Mesenchymal stem cell (in vitro differentiated cells and primary cell): ENCODE data around the gene CNP. TPM values are rescaled to one million over a fixed set of nuclear protein-coding genes. Genes with fewer than 3 reads are reported as not detected.
A peak's percentile ranks its signal among the peaks of the same experiment; 100 is the strongest.

ENCODE experiments used
- DNase-seq: peaks from one replicate; pipeline ENCODE4 v3.0.0-alpha.2; 2013
- H2AFZ ChIP-seq: one replicate; pipeline ENCODE4 v1.6.1; 2013; ENCODE audit warnings: low read depth, mild to moderate bottlenecking, control low read depth, inconsistent platforms, low read length, moderate library complexity
- H2AK5ac ChIP-seq: 2 replicates; pipeline ENCODE4 v1.6.1; 2013; ENCODE audit warnings: low read length, moderate library complexity, mild to moderate bottlenecking, inconsistent platforms; ENCODE audit not compliant: severe bottlenecking
- H2BK120ac ChIP-seq: one replicate; pipeline ENCODE4 v1.6.1; 2013; ENCODE audit warnings: low read depth, mild to moderate bottlenecking, inconsistent platforms, low read length, moderate library complexity
- H2BK12ac ChIP-seq, 2 experiments: one replicate each; pipeline ENCODE4 v1.6.1; 2013; ENCODE audit warnings: inconsistent platforms in 2 of 2, low read length in 2 of 2, mild to moderate bottlenecking in 2 of 2, moderate library complexity in 2 of 2, control low read depth in 1 of 2
- H2BK15ac ChIP-seq: one replicate; pipeline ENCODE4 v1.6.1; 2013; ENCODE audit warnings: mild to moderate bottlenecking, low read depth, inconsistent platforms; ENCODE audit not compliant: poor library complexity, severe bottlenecking
- H2BK5ac ChIP-seq: 2 replicates; pipeline ENCODE4 v1.6.1; 2013; ENCODE audit warnings: low read depth, mild to moderate bottlenecking, low read length, control low read depth, inconsistent platforms; ENCODE audit not compliant: poor library complexity, severe bottlenecking
- H3K14ac ChIP-seq, 2 experiments: one replicate each; pipeline ENCODE4 v1.6.1; 2013; ENCODE audit warnings: inconsistent platforms in 2 of 2, low read length in 2 of 2, control low read depth in 1 of 2, mild to moderate bottlenecking in 1 of 2, moderate library complexity in 1 of 2
- H3K18ac ChIP-seq, 2 experiments: one replicate each; pipeline ENCODE4 v1.6.1; 2013; ENCODE audit warnings: inconsistent platforms in 2 of 2, low read length in 2 of 2, control low read depth in 1 of 2, low read depth in 1 of 2, mild to moderate bottlenecking in 1 of 2
- H3K23ac ChIP-seq, 2 experiments: one replicate each; pipeline ENCODE4 v1.6.1; 2013; ENCODE audit warnings: inconsistent platforms in 2 of 2, low read length in 2 of 2, mild to moderate bottlenecking in 2 of 2, moderate library complexity in 2 of 2, control low read depth in 1 of 2
- H3K27ac ChIP-seq: 2 replicates; pipeline ENCODE4 v1.5.1; 2013; ENCODE audit warnings: mild to moderate bottlenecking, moderate library complexity, low read length, control low read depth, inconsistent platforms; ENCODE audit not compliant: poor library complexity, severe bottlenecking
- H3K27me3 ChIP-seq, 2 experiments: 2 replicates each; pipeline versions ENCODE4 v1.6.1 to v1.7.0; 2013; ENCODE audit warnings: low read length in 2 of 2, mild to moderate bottlenecking in 2 of 2, moderate library complexity in 2 of 2, control low read depth in 1 of 2, inconsistent platforms in 1 of 2; ENCODE audit not compliant: control insufficient read depth in 1 of 2, insufficient read depth in 1 of 2
- H3K36me3 ChIP-seq, 2 experiments: 2 replicates each; pipeline versions ENCODE4 v1.6.1 to v1.7.0; 2013; ENCODE audit warnings: low read length in 2 of 2, control low read depth in 1 of 2, inconsistent platforms in 1 of 2, low read depth in 1 of 2, mild to moderate bottlenecking in 1 of 2; ENCODE audit not compliant: insufficient read depth in 2 of 2, control insufficient read depth in 1 of 2
- H3K4ac ChIP-seq, 2 experiments: one replicate each; pipeline ENCODE4 v1.6.1; 2013; ENCODE audit warnings: inconsistent platforms in 2 of 2, low read length in 2 of 2, mild to moderate bottlenecking in 2 of 2, moderate library complexity in 2 of 2, control low read depth in 1 of 2, low read depth in 1 of 2
- H3K4me1 ChIP-seq: 2 replicates; pipeline ENCODE4 v1.6.1; 2013; ENCODE audit warnings: low read depth, low read length, control low read depth; ENCODE audit not compliant: control insufficient read depth, insufficient read depth
- H3K4me2 ChIP-seq: 2 replicates; pipeline ENCODE4 v1.6.1; 2013; ENCODE audit warnings: low read length, mild to moderate bottlenecking, inconsistent platforms; ENCODE audit not compliant: poor library complexity, severe bottlenecking
- H3K4me3 ChIP-seq, 2 experiments: 2 replicates each; pipeline versions ENCODE4 v1.5.1 to v1.7.0; 2013; ENCODE audit warnings: low read length in 2 of 2, mild to moderate bottlenecking in 2 of 2, control low read depth in 1 of 2, low read depth in 1 of 2; ENCODE audit not compliant: insufficient read depth in 1 of 2
- H3K79me1 ChIP-seq: replicated peaks from 2 replicates; pipeline ENCODE4 v1.6.1; 2013; ENCODE audit warnings: mild to moderate bottlenecking, control low read depth, low read length, inconsistent platforms; ENCODE audit not compliant: poor library complexity, severe bottlenecking
- H3K9ac ChIP-seq: 2 replicates; pipeline ENCODE4 v1.7.0; 2013; ENCODE audit warnings: mild to moderate bottlenecking, low read length, moderate library complexity
- H3K9me3 ChIP-seq: 2 replicates; pipeline ENCODE4 v1.7.0; 2013; ENCODE audit warnings: mild to moderate bottlenecking, low read length; ENCODE audit not compliant: control insufficient read depth
- H4K8ac ChIP-seq: one replicate; pipeline ENCODE4 v1.6.1; 2013; ENCODE audit warnings: inconsistent platforms, mild to moderate bottlenecking, low read length, moderate library complexity
- H4K91ac ChIP-seq: one replicate; pipeline ENCODE4 v1.6.1; 2013; ENCODE audit warnings: mild to moderate bottlenecking, low read length, inconsistent platforms
- WGBS: methylation state at CpG from one replicate; pipeline ENCODE4 v1.1.7; 2013; ENCODE audit warnings: mixed read lengths; 5-methylcytosine and 5-hydroxymethylcytosine counted together
- polyA plus RNA-seq, 2 experiments: library from polyadenylated mRNA; stranded (reverse); fragments of 200-250 nt; gene quantifications; one replicate each; pipeline ENCODE4 v1.2.3, GENCODE V29; 2013

The CNP gene
- polyA plus RNA-seq (2013, experiment 1 of 2) = 51.3 TPM
- 50.8 TPM for polyA plus RNA-seq (2013, experiment 2 of 2)

DNA sequence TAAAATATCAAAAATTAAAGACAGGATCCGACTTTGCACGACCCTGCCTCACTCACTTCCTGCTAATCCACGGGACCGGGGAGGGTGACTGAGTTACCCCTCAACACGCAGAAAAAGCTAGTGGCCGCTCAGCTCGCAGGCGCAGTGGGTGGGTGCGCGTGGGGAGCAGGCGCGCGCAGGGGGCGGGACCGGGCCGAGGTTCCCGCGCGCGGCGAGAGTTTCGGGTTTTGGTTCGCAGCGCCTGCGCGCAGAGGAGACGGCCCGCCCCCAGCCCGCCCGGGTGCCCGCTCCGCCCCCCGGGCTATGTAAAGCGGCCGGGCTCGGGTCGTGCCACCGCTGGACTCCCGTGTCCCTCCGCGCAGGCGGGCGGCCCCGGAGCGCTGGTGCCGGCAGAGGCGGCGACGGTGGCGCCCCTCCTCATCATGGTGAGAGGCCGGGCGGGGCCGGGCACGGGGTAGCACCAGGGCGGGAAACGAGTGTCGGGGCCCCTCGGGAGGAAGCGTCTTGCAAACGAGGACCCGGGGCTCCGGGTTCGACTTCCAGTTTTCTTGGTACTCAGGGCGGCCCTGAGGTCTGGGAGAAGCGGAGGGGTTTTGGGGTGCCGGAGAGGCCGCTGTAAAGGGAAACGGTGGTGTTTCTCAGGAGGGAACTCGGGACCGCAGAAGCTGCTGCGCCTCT, at the start of gene CNP:
Gene CNP (plus strand): TSS at position 333 of the 678 bp plus-strand sequence. CDS start 90 bp downstream, at position 423.
- H4K8ac ChIP-seq = peak within 1 kb of the TSS; percentile 77
- WGBS = 1% methylated on average over 69 of the region's 71 CpGs
- peak within 1 kb of the TSS in 1 of 2 experiments; percentile 97 for H3K14ac ChIP-seq
- peak within 1 kb of the TSS; percentile 79 to 84 for H3K4me3 ChIP-seq
- no peaks in the 10 kb centered on the region for H3K9me3 ChIP-seq
- H2BK5ac ChIP-seq = peak within 1 kb of the TSS; percentile 78
- H3K79me1 ChIP-seq = no peaks in the 10 kb centered on the region
- no peaks in the 10 kb centered on the region for H3K27me3 ChIP-seq
- peak within 1 kb of the TSS; percentile 83 for H3K27ac ChIP-seq
- H3K4me1 ChIP-seq = peaks cover 17% of the 10 kb centered on the region
- H3K9ac ChIP-seq = peak within 1 kb of the TSS; percentile 94
- H3K4me2 ChIP-seq = peak within 1 kb of the TSS; percentile 76
- H3K4ac ChIP-seq = peak within 1 kb of the TSS; percentile 40 to 60
- H2BK15ac ChIP-seq = peak within 1 kb of the TSS; percentile 88
- H3K23ac ChIP-seq = peak within 1 kb of the TSS in 1 of 2 experiments; percentile 87
- peak; percentile 92 for DNase-seq
- peaks cover 30% of the 10 kb centered on the region in 2 experiments for H3K36me3 ChIP-seq
- H2BK12ac ChIP-seq = peak within 1 kb of the TSS in 1 of 2 experiments; percentile 48
- peak within 1 kb of the TSS; percentile 40 for H2BK120ac ChIP-seq
- H2AFZ ChIP-seq = peak within 1 kb of the TSS; percentile 40
- H2AK5ac ChIP-seq = peak within 1 kb of the TSS; percentile 31
- H4K91ac ChIP-seq = peak within 1 kb of the TSS; percentile 48
- peak within 1 kb of the TSS; percentile 17 to 83 for H3K18ac ChIP-seq

DNA sequence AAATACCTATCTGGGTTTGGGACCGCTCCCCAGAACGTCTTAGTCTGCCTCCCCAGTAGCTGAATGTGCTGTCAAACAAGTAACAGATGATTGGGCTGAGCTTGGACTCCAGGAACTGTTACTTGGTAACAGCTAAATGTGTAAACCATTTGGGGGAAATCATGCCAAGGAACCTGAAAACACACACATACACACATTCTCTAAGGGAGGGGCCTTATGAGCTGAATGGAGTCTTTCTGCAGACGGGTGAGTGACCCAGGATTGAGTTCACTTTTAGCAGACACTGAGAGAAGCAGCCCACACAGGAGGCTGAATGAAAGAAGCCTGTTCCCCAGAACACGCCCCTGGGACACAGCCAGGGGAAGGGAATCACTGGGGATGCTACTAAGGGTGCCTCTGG, 49.4 kb upstream of the CNP start:
- Histone ChIP-seq H4K91ac (no peak overlapping the region), H3K4me2 (peak overlapping the region; percentile 73), H3K23ac (no peak overlapping the region), H2AFZ (no peak overlapping the region), H2BK12ac (no peak overlapping the region), H3K14ac (no peak overlapping the region), H3K9ac (peak overlapping the region; percentile 94), H2AK5ac (no peak overlapping the region), H3K27me3 (no peaks in the 10 kb centered on the region), H3K4ac (no peak overlapping the region), H3K79me1 (peaks cover 3% of the 10 kb centered on the region), H3K36me3 (peaks cover 21 to 27% of the 10 kb centered on the region in 2 experiments), H2BK120ac (no peak overlapping the region), H2BK5ac (no peak overlapping the region), H3K27ac (peak overlapping the region; percentile 7), H3K18ac (no peak overlapping the region), H3K9me3 (no peaks in the 10 kb centered on the region), H4K8ac (no peak overlapping the region), H3K4me3 (peak overlapping the region in 1 of 2 experiments; percentile 98), H3K4me1 (peaks cover 39% of the 10 kb centered on the region), H2BK15ac (no peak overlapping the region)
- WGBS = 32% methylated on average over 2 of the region's 4 CpGs
- peak; percentile 38 for DNase-seq

DNA sequence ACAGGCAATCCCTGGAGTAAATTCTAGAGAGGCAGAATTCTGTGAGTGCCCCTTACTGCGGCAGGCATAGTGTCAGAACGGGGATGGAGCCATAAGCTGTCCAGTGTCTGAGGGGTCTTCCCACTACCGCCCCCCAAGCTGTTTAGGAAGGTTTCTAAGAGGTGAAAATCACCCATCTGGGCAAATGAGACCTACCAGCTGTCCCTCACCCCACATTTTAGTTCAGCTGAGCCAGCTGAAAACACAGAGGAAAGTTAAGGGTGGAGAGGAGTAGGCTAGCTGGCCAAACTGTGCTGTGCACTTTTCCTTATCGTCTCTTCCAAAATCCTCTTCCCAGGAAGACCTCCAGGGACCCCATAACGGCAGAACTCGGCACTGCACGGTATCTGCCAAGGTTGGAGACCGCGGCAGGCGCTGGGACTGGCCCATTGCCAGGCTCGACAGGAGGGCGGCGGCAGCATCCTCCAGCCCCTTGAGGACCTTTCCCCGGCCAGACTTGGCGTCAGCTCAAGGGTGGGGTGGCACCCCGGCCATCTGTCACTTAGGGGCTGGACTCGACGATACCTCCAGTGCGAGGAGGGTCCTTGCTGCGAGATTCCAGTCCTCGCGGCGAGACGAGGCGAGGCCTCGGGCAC, 48.8 kb upstream of the CNP start:
- H3K27ac ChIP-seq = peak overlapping the region; percentile 76
- no peak overlapping the region for H2BK15ac ChIP-seq
- H3K18ac ChIP-seq = peak overlapping the region; percentile 88 to 99
- peak overlapping the region in 1 of 2 experiments; percentile 96 for H3K23ac ChIP-seq
- H3K27me3 ChIP-seq = no peaks in the 10 kb centered on the region
- H4K91ac ChIP-seq = peak overlapping the region; percentile 85
- no peak overlapping the region for H2BK5ac ChIP-seq
- peaks cover 36% of the 10 kb centered on the region for H3K4me1 ChIP-seq
- peak overlapping the region; percentile 49 to 74 for H3K4ac ChIP-seq
- no peak overlapping the region for H2AFZ ChIP-seq
- peak overlapping the region; percentile 94 for H3K9ac ChIP-seq
- H2AK5ac ChIP-seq = no peak overlapping the region
- peak; percentile 44 for DNase-seq
- H3K9me3 ChIP-seq = no peaks in the 10 kb centered on the region
- H4K8ac ChIP-seq = no peak overlapping the region
- H3K4me3 ChIP-seq = peak overlapping the region; percentile 92 to 98
- peaks cover 15 to 21% of the 10 kb centered on the region in 2 experiments for H3K36me3 ChIP-seq
- peaks cover 3% of the 10 kb centered on the region for H3K79me1 ChIP-seq
- H3K14ac ChIP-seq = peak overlapping the region in 1 of 2 experiments; percentile 46
- peak overlapping the region; percentile 73 for H3K4me2 ChIP-seq
- 5% methylated on average over 25 of the region's 26 CpGs for WGBS
- H2BK12ac ChIP-seq = peak overlapping the region in 1 of 2 experiments; percentile 60
- peak overlapping the region; percentile 94 for H2BK120ac ChIP-seq
